Skin epidermis (tissue), 12 donors: ENCODE measurements around the gene ZNF598.

Experiments used
- H3K27ac ChIP-seq, 21 experiments: fragments of 200-600 bp; sonication (generic) in 11 of 21; one replicate each; pipeline ENCODE4 v1.5.0; 2020; ENCODE audit warnings: mild to moderate bottlenecking in 3 of 21, inconsistent platforms in 2 of 21, moderate library complexity in 2 of 21
- H3K4me3 ChIP-seq, 7 experiments: fragments of 200-600 bp; sonication (generic) in 2 of 7; one replicate each; pipeline ENCODE4 v1.5.0; 2020; ENCODE audit warnings: inconsistent platforms in 2 of 7, mild to moderate bottlenecking in 2 of 7, moderate library complexity in 1 of 7

Gene ZNF598

GRCh38 chr16:1998852-1999801 is 10.5 kb downstream of the ZNF598 start:
- Histone ChIP-seq H3K27ac (peak overlapping the region in 2 of 21 experiments; percentile 2 to 14), H3K4me3 (no peak overlapping the region)

DNA sequence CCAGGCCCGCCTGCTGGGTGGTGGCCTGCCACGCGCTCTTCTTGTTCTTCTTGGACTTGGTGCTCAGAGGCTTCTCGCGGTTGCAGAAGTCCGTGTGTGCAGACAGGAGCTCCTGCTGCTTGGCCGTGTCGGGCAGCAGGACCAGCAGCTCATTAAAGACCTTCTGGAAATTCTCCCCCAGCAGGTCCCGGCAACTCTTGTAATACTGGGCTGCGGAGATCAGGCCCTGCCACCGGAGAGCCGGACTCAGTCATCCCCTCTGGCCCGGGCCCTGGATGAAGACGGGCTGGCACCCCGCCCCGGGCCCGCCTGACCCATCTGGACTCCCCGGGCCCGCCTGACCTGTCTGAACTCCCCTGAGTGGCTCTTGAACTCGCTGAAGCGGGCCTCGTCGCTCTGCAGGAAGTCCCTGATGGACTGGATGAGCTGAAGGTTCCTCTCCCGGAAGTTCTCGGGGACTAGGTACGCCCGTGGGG is 11.2 kb downstream of the ZNF598 start:
- peak overlapping the region in 3 of 21 experiments; percentile 29 to 42 (median 29) for H3K27ac ChIP-seq
- no peak overlapping the region for H3K4me3 ChIP-seq

DNA sequence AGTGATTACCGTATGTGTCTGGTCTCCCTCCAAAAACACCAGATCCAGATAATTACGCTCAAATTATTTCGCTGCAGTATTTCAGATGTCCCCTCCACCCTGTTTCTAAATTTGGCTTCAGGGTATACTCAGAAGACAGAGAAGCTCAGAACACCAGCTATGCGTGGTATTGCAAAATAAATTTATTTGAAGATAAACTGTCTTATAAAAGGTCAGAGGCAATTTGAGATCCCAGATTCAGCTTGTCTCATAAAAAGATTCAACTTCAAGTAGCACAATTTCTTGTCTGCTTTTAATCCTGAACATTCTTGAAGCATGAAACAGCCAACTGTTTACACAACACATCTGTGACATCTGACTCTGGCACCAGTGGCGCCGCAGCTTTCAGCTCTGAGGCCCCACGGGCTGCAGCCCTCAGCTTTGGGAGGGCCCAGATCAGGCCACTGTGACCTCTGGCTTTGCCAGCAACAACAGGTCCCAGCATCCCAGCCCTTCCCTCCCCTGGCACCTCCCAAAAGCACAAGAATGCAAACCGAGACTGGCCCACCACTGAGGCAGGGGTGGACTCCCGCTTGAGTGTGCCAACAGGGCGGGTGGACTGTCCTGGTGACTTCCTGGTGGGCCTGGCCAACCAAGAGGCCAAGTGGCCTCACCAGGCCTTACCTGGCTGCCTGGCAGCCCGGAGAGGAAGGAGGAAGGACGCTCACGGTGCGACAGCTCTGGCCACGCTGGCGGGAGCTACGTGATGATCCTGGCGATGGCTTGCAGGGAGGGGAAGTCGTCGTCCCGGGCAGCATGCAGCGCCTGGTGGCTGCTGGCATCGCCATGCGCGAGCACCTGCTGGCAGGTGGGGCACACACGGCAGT is 11.9 kb downstream of the ZNF598 start:
- peak overlapping the region in 6 of 21 experiments; percentile 15 to 64 (median 29) for H3K27ac ChIP-seq
- no peak overlapping the region for H3K4me3 ChIP-seq

GRCh38 chr16:1993731-1994131 is 15.9 kb downstream of the ZNF598 start:
- Histone ChIP-seq H3K4me3 (no peak overlapping the region), H3K27ac (peak overlapping the region in 1 of 21 experiments; percentile 7)

DNA sequence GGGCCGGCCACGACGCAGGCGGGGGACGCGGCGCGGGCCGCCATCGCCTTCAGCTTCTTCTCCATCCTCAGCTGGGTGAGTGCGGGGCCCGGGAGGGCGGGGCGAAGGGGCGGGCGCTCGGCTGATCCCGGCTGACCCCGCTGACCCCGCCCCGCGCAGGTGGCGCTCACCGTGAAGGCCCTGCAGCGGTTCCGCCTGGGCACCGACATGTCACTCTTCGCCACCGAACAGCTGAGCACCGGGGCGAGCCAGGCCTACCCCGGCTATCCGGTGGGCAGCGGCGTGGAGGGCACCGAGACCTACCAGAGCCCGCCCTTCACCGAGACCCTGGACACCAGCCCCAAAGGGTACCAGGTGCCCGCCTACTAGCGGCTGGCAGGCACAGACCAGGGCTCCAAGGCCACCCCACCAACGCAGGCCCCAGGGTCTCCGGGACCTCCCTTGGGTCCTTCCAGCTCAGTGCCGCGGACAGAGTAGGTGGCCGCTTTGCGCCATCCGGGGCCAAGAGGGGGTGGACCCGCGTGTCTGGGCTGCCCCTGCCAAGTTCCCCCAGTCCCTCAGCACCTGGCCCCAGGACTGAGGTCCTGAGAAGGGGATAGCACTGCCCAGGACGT is 16.8 kb downstream of the ZNF598 start:
- Histone ChIP-seq H3K27ac (peak overlapping the region in 2 of 21 experiments; percentile 11 to 33), H3K4me3 (peak overlapping the region in 2 of 7 experiments; percentile 20 to 27)

GRCh38 chr16:1991948-1992703 is 17.5 kb downstream of the ZNF598 start:
- Histone ChIP-seq H3K4me3 (peak overlapping the region; percentile 20 to 33 (median 27)), H3K27ac (peak overlapping the region in 10 of 21 experiments; percentile 10 to 80 (median 50))

DNA sequence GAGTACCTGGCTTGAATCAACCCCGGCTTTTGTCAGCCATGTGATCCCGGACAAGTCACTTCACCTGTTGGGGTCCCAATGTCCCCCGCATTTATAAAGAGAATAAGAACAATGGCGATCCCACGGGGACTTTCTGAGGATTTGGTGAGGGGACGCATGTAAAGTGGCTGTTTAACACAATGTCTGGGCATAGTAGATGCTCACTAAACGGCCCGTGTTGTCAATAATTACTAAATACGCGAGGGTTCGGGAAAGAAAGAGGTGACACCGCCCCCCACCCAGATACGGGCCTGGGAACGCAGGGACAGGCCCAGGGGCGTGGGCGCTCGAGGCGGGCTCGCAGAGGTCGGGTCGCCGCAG is 18.1 kb downstream of the ZNF598 start:
- H3K27ac ChIP-seq = peak overlapping the region in 10 of 21 experiments; percentile 10 to 80 (median 50)
- peak overlapping the region; percentile 20 to 33 (median 27) for H3K4me3 ChIP-seq

DNA sequence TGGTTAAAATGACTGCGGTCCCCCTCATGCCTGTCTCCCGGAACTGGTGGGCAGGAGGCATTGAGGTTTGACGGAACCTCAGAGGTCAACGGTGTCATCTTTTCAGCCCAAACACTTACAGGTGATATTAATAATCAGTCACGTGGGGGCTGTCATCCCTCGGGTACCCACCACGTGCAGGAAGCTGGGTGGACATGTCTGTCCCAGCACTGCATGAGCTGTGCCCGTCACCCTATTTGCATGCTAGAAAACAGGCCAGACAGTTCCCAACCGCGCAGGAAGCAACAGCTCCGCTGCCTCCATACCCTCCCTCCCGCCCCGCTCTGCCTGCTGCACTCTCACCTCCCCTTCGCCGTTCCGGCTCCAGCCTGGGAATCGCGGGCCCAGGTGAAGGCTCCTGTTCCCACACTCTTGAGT is 18.5 kb downstream of the ZNF598 start:
- Histone ChIP-seq H3K27ac (peak overlapping the region in 8 of 21 experiments; percentile 3 to 80 (median 63)), H3K4me3 (peak overlapping the region in 5 of 7 experiments; percentile 20 to 33 (median 27))

GRCh38 chr16:1990351-1991134 is 19.1 kb downstream of the ZNF598 start:
- Histone ChIP-seq H3K27ac (peak overlapping the region in 4 of 21 experiments; percentile 3 to 67 (median 38)), H3K4me3 (peak overlapping the region; percentile 14 to 30 (median 17))

DNA sequence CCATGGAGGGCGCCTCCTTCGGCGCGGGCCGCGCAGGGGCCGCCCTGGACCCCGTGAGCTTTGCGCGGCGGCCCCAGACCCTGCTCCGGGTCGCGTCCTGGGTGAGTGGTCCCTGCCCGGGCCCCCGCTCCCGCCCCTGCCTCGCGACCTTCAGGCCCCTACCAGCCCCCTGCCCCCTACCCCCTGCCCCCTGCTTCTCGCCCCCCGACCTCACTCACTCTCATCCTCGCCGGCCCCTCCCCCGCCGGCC is 19.6 kb downstream of the ZNF598 start:
- H3K4me3 ChIP-seq = peak overlapping the region; percentile 14 to 30 (median 17)

DNA sequence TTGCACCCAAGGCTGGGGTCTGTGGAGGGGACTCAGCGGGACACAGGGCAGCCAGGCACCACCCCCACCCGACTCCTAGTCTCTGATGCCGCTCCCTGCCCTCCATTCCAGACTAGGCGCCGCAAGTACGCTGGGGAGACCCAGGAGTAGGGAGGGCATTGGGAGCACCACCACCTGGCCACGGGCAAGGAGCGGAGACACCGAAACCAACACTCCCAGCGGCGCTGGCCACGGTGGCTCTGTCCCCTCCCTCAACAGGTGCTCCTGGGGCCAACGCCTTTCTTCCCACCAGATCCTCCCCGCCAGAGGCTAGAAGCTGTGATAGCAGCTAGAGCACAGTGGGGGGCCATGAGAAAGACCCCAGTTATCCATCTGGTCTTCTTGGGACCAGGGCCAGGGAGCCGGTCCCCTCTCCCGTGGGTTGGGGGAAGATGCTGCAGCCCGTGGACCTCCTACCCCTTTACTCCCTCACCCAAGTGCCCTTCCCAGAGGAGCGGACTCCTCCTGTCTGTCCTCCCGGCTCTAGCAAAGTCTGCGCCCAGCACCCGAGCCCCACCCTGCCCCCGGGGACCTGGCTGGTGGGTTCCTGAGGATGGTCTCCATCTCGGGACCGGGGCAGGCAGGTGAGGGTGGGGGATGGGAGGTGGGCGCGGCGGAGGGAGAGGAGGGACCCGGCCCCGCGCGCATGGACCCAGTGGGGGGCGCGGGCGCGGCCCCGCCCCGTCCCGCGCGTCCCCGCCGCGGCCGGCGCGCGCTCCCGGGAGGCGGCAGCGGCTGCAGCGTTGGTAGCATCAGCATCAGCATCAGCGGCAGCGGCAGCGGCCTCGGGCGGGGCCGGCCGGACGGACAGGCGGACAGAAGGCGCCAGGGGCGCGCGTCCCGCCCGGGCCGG is 20.2 kb downstream of the ZNF598 start, which contains the start of gene SYNGR3:
TSS of gene SYNGR3 (plus strand) at position 762 of the 892 bp plus-strand sequence. CDS start 133 bp downstream, outside the sequence.
- Histone ChIP-seq H3K4me3 (peak within 1 kb of the TSS; percentile 14 to 30 (median 17)), H3K27ac (peak within 1 kb of the TSS in 4 of 21 experiments; percentile 3 to 67 (median 38))

More for the DNA sequence above, 19.6 kb downstream of the ZNF598 start:
- H3K27ac ChIP-seq = peak overlapping the region in 1 of 21 experiments; percentile 30

- Histone ChIP-seq H3K4me3 (no peak overlapping the region), H3K27ac (no peak overlapping the region)
These were observed 22.4 kb downstream of the ZNF598 start for GRCh38 chr16:1987198-1987597.

DNA sequence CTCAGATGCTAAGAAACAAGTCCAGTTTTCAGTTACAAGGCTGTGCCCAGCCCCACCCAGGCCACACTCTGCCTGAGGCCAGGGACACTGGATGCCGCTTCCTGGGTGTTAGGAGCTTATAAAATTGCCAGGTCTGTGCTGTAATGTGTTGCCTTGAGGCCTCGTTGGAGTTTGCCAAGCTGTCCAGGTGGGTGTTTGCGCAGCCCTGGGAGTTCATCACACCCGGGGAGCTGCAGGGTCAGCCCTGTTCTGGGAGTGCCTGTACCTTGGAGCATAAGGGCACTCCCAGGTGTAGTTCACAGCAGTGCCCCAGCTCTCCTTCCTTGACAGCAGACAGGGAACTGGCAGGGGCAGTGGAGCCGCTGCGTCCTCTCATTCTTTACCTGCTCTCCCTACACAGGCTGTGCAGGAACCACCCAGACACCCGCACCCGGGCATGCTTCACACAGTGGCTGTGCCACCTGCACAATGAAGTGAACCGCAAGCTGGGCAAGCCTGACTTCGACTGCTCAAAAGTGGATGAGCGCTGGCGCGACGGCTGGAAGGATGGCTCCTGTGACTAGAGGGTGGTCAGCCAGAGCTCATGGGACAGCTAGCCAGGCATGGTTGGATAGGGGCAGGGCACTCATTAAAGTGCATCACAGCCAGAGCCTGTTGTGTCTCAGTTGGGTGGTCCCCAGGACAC is 24.0 kb downstream of the ZNF598 start:
- H3K4me3 ChIP-seq = peak overlapping the region in 1 of 7 experiments; percentile 85

GRCh38 chr16:1984347-1985225 is 25.0 kb downstream of the ZNF598 start:
- H3K27ac ChIP-seq = peak overlapping the region; percentile 42 to 89 (median 76)

More for the DNA sequence above, 24.0 kb downstream of the ZNF598 start:
- H3K27ac ChIP-seq = no peak overlapping the region

More at GRCh38 chr16:1984347-1985225, 25.0 kb downstream of the ZNF598 start:
- peak overlapping the region; percentile 75 to 93 (median 85) for H3K4me3 ChIP-seq
